Large intestine (tissue), 3 donors: ENCODE measurements around the gene FAM193B. TPM values are rescaled to one million over a fixed set of nuclear protein-coding genes. Genes with fewer than 3 reads are reported as not detected.

Experiments used
- DNase-seq, 2 donors: peaks; one replicate each; pipeline versions ENCODE4 v3.0.0 to v3.0.0-alpha.2; 2013
- H3K27ac ChIP-seq: one replicate; pipeline ENCODE4 v1.5.1; 2013; ENCODE audit warnings: low read length
- H3K27me3 ChIP-seq: 2 replicates; pipeline ENCODE4 v1.6.1; 2013; ENCODE audit warnings: low read length; ENCODE audit not compliant: control insufficient read depth, insufficient read depth
- H3K36me3 ChIP-seq: 2 replicates; pipeline ENCODE4 v1.6.1; 2013; ENCODE audit warnings: low read length; ENCODE audit not compliant: control insufficient read depth, insufficient read depth
- H3K4me1 ChIP-seq: one replicate; pipeline ENCODE4 v1.6.1; 2013; ENCODE audit warnings: low read length; ENCODE audit not compliant: control insufficient read depth, insufficient read depth
- H3K4me3 ChIP-seq: one replicate; pipeline ENCODE4 v1.5.1; 2013; ENCODE audit warnings: low read length
- H3K9me3 ChIP-seq: one replicate; pipeline ENCODE4 v1.6.1; 2013; ENCODE audit warnings: mild to moderate bottlenecking, low read depth, low read length, moderate library complexity; ENCODE audit not compliant: control insufficient read depth
- WGBS: methylation state at CpG from one replicate; pipeline ENCODE4 v1.1.5; 2013; ENCODE audit warnings: low lambda C conversion rate; ENCODE audit not compliant: insufficient coverage; 5-methylcytosine and 5-hydroxymethylcytosine counted together
- polyA plus RNA-seq: library from polyadenylated mRNA; unstranded; fragments of 120-200 nt; gene quantifications from one replicate; pipeline ENCODE4 v1.2.1, GENCODE V29; 2013

The FAM193B gene
- polyA plus RNA-seq, 1 donor, result 76.8 TPM

DNA sequence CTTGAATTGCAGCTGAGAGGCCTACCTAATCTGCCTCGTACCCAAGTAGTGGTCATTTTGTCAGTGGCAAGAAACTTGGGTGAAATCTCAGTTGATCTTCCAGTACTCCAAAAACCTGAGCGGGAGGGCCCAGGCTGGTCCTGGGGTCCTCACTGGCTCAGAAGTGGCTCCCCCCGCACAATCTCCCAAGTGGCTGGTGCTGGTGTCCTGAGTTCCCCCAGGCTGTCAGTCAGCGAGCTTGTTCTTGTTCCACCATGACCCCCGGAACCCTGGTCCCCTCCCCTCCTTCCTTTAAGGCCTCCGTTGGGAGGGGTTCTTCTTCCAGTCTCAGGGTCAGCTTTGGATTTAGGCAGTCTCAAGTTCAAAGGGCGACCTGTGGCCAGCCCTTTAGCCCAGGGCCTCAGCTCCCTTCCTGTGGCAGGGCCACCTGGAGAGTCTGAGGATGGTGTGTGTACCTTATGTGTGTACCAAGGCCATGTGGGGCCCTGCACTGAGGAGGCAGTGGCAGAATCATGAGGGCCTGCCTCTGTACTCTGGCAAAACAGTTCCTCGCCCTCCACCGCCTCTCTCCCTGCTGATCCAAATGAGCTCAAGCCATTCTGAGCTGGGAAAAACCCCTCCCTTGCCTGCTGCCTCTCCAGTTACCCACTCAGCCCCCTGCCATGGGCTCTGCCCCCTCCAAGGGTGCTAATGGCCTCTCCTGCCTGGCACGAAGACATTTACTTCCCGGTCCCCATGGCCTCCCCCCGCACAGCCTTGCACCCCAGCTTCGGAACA, 76.5 kb downstream of the FAM193B start:
- Histone ChIP-seq H3K4me3 (no peak overlapping the region), H3K36me3 (peaks cover 4% of the 10 kb centered on the region), H3K27me3 (peaks cover 10% of the 10 kb centered on the region), H3K27ac (no peak overlapping the region), H3K4me1 (no peaks in the 10 kb centered on the region), H3K9me3 (no peaks in the 10 kb centered on the region)
- no CpG with 5 or more reads among the region's 13 CpGs for WGBS
- DNase-seq, result no peak

- DNase-seq, result no peak
- peaks cover 2% of the 10 kb centered on the region for H3K36me3 ChIP-seq
- no peak overlapping the region for H3K4me3 ChIP-seq
- WGBS, result no CpG with 5 or more reads among the region's 18 CpGs
- H3K27ac ChIP-seq, result no peak overlapping the region
- H3K27me3 ChIP-seq, result peaks cover 20% of the 10 kb centered on the region
- peaks cover 9% of the 10 kb centered on the region for H3K4me1 ChIP-seq
- H3K9me3 ChIP-seq, result no peaks in the 10 kb centered on the region
These were observed 77.7 kb downstream of the FAM193B start for GRCh38 chr5:177476531-177477233.

DNA sequence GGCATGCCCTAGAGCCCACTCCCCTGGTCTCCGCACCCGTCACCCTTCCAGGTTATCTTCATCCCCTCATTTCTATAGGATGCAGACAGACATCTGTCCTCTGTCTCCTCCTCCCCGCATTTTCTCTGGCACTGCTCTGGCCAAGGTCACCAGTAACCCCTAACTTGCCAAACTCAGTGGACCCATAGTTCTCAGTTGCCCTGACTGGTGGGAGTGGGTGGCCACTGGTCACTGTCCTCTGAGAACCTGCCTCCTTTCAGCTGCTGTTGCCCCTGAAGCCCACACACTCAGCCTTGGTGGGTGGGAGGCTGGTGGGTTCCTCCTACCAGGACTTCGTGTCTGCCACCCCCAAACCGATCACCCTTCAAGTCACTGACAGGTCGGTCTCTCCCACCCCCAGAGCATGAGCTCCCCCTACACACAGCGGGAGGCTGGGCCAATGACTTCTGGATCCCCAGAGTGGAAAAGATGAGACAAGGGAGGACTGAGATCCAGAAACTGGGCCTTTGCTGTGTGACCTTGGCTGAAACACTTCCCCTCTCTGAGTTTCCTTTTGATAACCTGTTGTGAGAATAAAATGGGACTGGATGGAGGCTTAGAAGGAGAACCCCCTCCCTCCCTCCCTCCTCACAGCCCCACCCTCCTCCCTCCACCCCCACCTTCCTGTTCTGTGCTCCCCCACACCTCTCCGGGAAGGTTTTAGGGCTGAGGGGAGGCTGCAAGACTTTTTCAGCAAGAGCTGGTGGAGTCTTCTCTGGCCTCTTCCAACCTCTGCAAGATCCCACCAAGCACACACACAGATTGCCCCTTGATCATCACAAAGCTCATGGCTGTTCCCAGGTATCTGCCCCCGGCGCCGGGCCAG, 78.6 kb downstream of the FAM193B start:
- no CpG with 5 or more reads among the region's 11 CpGs for WGBS
- H3K9me3 ChIP-seq, result no peaks in the 10 kb centered on the region
- H3K4me1 ChIP-seq, result peaks cover 9% of the 10 kb centered on the region
- H3K27me3 ChIP-seq, result peaks cover 23% of the 10 kb centered on the region
- no peak overlapping the region for H3K27ac ChIP-seq
- no peak for DNase-seq
- H3K36me3 ChIP-seq, result peaks cover 4% of the 10 kb centered on the region
- H3K4me3 ChIP-seq, result no peak overlapping the region

DNA sequence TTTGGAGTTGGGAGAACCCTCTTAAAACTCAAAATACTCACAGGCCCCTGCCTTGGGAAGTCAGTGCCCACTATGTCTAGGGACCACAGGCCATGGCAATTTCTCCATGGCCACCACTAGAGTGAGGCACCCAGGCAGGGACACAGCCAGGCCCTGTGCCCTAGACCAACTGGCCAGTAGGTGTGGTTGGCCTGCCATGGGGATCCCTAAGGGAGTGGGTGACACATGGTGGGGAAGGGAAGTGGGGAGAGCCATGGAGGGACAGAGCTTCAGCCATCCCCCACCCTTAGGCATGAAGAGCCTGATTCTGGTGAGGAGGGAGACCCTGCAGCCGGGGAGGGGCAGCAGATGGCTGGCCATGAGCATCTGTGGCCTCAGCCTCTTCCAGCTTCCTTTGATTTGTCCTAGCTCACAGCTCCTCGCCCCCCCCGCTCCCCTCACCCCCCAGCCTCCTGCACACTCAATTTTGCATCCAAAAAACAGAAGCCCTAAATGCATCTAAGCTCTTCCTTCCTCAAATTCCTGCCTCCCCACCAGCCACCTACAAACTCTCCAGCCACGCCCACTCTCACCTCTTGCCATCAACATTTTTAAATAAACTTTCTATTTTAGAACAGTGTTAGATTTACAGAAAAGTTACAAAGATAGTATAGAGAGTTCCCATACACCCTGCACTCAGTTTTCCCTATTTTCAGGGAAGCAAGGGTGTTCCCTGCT, 79.4 kb downstream of the FAM193B start:
- Histone ChIP-seq H3K36me3 (peaks cover 4% of the 10 kb centered on the region), H3K27me3 (peaks cover 23% of the 10 kb centered on the region), H3K4me1 (peaks cover 9% of the 10 kb centered on the region), H3K27ac (no peak overlapping the region), H3K9me3 (no peaks in the 10 kb centered on the region), H3K4me3 (no peak overlapping the region)
- 100% methylated on average over 1 of the region's 4 CpGs for WGBS
- DNase-seq, result no peak

- H3K27ac ChIP-seq, result no peak overlapping the region
- peaks cover 23% of the 10 kb centered on the region for H3K27me3 ChIP-seq
- no peak overlapping the region for H3K4me3 ChIP-seq
- no peaks in the 10 kb centered on the region for H3K9me3 ChIP-seq
- peaks cover 4% of the 10 kb centered on the region for H3K36me3 ChIP-seq
- DNase-seq, result no peak
- peaks cover 9% of the 10 kb centered on the region for H3K4me1 ChIP-seq
- no CpG with 5 or more reads among the region's 7 CpGs for WGBS
These were observed 80.3 kb downstream of the FAM193B start for GRCh38 chr5:177474002-177474476.

DNA sequence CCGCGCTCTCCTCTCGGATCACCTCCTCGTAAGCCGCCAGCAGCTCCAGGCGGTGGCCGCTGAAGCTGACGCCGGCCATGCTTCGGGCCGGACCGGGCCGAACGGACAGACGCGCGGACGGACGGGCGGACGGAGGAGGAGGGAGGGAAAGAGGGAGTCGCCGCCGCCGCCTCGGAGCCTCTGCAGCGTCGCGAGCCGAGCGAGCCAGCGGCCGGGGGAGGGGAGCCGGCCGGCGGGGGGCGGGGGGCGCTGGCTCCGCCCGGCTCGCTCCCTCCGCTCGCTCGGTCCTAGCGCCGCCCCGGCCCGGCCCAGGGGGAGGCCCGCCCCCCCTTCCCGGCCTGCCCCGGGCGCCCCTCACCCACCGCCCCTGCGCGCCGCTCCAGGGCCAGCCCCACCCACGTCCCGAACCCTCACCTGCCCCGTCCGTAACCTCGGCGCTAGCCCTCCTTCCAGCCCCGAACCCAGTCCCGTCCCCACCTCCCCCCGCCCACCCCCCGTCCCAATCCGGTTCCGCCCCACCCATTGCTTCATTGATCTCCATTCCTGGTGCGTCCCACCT, 80.8 kb downstream of the FAM193B start, which contains the start of gene DBN1:
DBN1 (minus strand) TSS at position 192 of the 559 bp plus-strand sequence; CDS start at position 79, 113 bp downstream.
- no peaks in the 10 kb centered on the region for H3K9me3 ChIP-seq
- peak within 1 kb of the TSS; percentile 62 for H3K4me3 ChIP-seq
- H3K27ac ChIP-seq, result peak within 1 kb of the TSS; percentile 29
- peaks cover 23% of the 10 kb centered on the region for H3K27me3 ChIP-seq
- no CpG with 5 or more reads among the region's 69 CpGs for WGBS
- peak in 1 of 2 donors; percentile 43 for DNase-seq
- peaks cover 9% of the 10 kb centered on the region for H3K4me1 ChIP-seq
- peaks cover 4% of the 10 kb centered on the region for H3K36me3 ChIP-seq

- H3K4me1 ChIP-seq, result peaks cover 9% of the 10 kb centered on the region
- WGBS, result no CpG with 5 or more reads among the region's 93 CpGs
These were observed 81.6 kb downstream of the FAM193B start for GRCh38 chr5:177472460-177473442.

DNA sequence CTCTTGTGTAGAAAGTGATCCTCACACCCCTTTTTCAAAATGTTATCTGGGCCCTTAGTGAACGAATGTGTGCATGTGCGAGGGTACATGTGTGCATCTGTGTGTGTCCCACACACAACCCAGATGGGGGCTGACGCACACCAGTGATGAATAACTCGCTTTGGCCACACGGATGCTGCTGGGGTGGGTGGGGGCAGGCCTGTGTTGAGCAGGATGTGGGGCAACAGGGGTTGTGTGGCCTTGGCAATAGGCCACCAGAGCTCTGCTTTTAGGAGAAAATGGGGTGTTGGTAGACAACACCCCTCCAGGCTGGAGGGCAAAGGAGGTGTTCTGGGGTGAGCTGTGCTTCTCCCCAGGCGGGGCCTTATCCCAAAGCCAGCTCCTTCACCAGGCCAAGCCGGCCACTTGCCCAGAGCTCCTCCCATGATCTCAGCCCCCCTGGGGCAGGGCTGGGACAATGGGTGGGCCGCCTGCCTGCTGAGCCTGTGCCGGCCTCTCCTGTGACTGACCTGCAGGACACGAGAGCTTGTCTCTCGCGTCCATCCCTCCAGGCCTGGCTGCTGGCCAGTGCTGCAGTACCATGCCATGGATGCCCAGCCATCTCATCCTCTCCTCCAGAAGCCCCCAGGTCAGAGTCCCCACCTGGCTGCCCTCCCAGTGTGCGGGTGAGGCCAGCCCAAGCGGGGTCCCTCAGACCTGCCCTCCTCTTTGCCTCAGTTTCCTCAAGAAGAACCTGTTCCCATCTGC, 82.6 kb downstream of the FAM193B start:
- Histone ChIP-seq H3K36me3 (peaks cover 14% of the 10 kb centered on the region), H3K4me1 (peaks cover 9% of the 10 kb centered on the region), H3K4me3 (peak overlapping the region; percentile 62), H3K27ac (no peak overlapping the region), H3K9me3 (peaks cover 2% of the 10 kb centered on the region), H3K27me3 (peaks cover 23% of the 10 kb centered on the region)
- WGBS, result no CpG with 5 or more reads among the region's 14 CpGs
- no peak for DNase-seq

More at GRCh38 chr5:177472460-177473442, 81.6 kb downstream of the FAM193B start:
- H3K4me3 ChIP-seq, result peak overlapping the region; percentile 62
- peaks cover 23% of the 10 kb centered on the region for H3K27me3 ChIP-seq
- peak in 1 of 2 donors; percentile 45 for DNase-seq
- H3K27ac ChIP-seq, result peak overlapping the region; percentile 29
- H3K36me3 ChIP-seq, result peaks cover 9% of the 10 kb centered on the region
- no peaks in the 10 kb centered on the region for H3K9me3 ChIP-seq
